ENCODE measurements around the gene MAPKAP1. TPM values are rescaled to one million over a fixed set of nuclear protein-coding genes. Genes with fewer than 3 reads are reported as not detected.

MAPKAP1 gene
- total and polyA plus RNA-seq, 2 experiments from 2014 or later = 68.4 to 98.5 TPM

DNA sequence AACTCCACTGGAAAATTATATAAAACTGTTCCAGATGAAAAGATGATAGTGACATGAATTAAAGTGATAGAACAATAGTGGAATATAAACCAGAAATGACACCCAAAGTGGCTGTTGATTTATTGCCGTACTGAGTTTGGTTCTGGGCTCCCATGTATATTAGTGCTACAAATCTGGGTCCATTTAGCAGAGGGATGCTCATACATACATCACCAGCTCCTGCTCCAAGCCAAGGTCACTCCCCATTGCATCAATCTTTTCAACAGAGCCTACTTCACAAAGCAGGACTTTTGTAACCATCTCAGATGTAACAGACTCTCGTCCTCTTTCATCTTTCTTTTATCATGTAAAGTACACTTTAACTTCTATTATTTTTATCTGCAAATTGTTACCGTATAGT lies 236.8 kb downstream of the MAPKAP1 start:
- H3K27me3 ChIP-seq (ENCODE audit: insufficient read depth) = no peaks in the 10 kb centered on the region
- Mint-ChIP-seq H3K27ac (no peak overlapping the region), H3K27me3 (ENCODE audit: insufficient read depth, low read depth, poor library complexity) (peaks cover 4% of the 10 kb centered on the region), H3K4me3 (no peak overlapping the region), H3K9me3 (no peaks in the 10 kb centered on the region), H3K36me3 (ENCODE audit: low read depth) (no peaks in the 10 kb centered on the region), H3K4me1 (peaks cover 19% of the 10 kb centered on the region)
- H3K27ac ChIP-seq (ENCODE audit: low read depth) = no peak overlapping the region
- H3F3A ChIP-seq (replicated peaks; ENCODE audit: low read depth) = no peaks in the 10 kb centered on the region
- no peak for TF ChIP-seq POLR2AphosphoS5 (IDR thresholded peaks at IDR 0.05; ENCODE audit: low read depth)
- no peak for TF ChIP-seq JUNB (IDR thresholded peaks at IDR 0.05; ENCODE audit: unreplicated experiment)
- no peak for TF ChIP-seq STAT1 (IDR thresholded peaks at IDR 0.05; ENCODE audit: unreplicated experiment)
- no peak for TF ChIP-seq CTCF (conservative IDR thresholded peaks at IDR 0.05; ENCODE audit: low read depth in 2 of 2)
- TF ChIP-seq, protein P1, sequence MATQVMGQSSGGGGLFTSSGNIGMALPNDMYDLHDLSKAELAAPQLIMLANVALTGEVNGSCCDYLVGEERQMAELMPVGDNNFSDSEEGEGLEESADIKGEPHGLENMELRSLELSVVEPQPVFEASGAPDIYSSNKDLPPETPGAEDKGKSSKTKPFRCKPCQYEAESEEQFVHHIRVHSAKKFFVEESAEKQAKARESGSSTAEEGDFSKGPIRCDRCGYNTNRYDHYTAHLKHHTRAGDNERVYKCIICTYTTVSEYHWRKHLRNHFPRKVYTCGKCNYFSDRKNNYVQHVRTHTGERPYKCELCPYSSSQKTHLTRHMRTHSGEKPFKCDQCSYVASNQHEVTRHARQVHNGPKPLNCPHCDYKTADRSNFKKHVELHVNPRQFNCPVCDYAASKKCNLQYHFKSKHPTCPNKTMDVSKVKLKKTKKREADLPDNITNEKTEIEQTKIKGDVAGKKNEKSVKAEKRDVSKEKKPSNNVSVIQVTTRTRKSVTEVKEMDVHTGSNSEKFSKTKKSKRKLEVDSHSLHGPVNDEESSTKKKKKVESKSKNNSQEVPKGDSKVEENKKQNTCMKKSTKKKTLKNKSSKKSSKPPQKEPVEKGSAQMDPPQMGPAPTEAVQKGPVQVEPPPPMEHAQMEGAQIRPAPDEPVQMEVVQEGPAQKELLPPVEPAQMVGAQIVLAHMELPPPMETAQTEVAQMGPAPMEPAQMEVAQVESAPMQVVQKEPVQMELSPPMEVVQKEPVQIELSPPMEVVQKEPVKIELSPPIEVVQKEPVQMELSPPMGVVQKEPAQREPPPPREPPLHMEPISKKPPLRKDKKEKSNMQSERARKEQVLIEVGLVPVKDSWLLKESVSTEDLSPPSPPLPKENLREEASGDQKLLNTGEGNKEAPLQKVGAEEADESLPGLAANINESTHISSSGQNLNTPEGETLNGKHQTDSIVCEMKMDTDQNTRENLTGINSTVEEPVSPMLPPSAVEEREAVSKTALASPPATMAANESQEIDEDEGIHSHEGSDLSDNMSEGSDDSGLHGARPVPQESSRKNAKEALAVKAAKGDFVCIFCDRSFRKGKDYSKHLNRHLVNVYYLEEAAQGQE (IDR thresholded peaks at IDR 0.05; ENCODE audit: unreplicated experiment) = no peak
- no peak for TF ChIP-seq ZNF462 (CRISPR knock-in tag; IDR thresholded peaks at IDR 0.05)
- TF ChIP-seq EZH2phosphoT487 (IDR thresholded peaks at IDR 0.05; ENCODE audit: unreplicated experiment) = no peak
- TF ChIP-seq EZH2 (IDR thresholded peaks at IDR 0.05; ENCODE audit: low read depth, unreplicated experiment) = no peak
- TF ChIP-seq ZNF114 (CRISPR knock-in tag; IDR thresholded peaks at IDR 0.05) = no peak
- no peaks in the 10 kb centered on the region for H3K79me2 ChIP-seq (replicated peaks; ENCODE audit: insufficient read depth)
- H3K36me3 ChIP-seq (ENCODE audit: insufficient read depth) = no peaks in the 10 kb centered on the region
- peaks cover 10% of the 10 kb centered on the region; the same call in 1 of the 2 replicates for H3K4me1 ChIP-seq (ENCODE audit: insufficient read depth)
- no peak overlapping the region for H2AFZ ChIP-seq
- DNase-seq (ENCODE audit: low spot score) = no peak
- no peak for ATAC-seq
- no peaks in the 10 kb centered on the region; the same call in 1 of the 2 replicates for H4K20me1 ChIP-seq (replicated peaks; ENCODE audit: insufficient read depth)
- no peak overlapping the region for H3K4me2 ChIP-seq
- no peak overlapping the region for H3K4me3 ChIP-seq
- H3K9me2 ChIP-seq (ENCODE audit: insufficient read depth) = no peaks in the 10 kb centered on the region

Data from GM23338 (cell line).